GM12872 (cell line): ENCODE results near the gene RGS7.

Experiments
- TF ChIP-seq, protein P1 (sequence below): IDR thresholded peaks from 3 replicates; pipeline ENCODE4 v1.5.1; 2011; ENCODE audit warnings: low read depth, mild to moderate bottlenecking, low read length, moderate library complexity; ENCODE audit not compliant: insufficient read depth

Gene RGS7

DNA sequence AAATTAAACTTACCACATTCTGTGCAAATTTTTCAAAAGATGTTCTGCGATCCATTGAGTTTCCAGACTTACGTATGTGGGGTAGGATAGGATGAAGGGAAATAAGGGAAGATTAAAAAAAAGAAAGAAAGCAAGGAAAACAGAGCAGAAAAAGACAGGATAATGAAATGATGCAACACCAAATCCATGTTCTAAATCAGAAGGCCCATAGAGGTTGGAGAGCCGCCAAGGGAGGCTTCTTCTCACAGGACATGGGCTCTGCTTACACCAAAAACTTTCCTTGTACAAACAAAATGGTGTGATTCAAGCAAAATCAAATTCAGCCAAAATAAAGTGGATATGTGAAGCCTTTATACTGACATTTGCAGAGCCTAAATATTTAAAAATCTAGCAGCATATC is 555.6 kb downstream of the RGS7 start:
- TF ChIP-seq, protein P1, sequence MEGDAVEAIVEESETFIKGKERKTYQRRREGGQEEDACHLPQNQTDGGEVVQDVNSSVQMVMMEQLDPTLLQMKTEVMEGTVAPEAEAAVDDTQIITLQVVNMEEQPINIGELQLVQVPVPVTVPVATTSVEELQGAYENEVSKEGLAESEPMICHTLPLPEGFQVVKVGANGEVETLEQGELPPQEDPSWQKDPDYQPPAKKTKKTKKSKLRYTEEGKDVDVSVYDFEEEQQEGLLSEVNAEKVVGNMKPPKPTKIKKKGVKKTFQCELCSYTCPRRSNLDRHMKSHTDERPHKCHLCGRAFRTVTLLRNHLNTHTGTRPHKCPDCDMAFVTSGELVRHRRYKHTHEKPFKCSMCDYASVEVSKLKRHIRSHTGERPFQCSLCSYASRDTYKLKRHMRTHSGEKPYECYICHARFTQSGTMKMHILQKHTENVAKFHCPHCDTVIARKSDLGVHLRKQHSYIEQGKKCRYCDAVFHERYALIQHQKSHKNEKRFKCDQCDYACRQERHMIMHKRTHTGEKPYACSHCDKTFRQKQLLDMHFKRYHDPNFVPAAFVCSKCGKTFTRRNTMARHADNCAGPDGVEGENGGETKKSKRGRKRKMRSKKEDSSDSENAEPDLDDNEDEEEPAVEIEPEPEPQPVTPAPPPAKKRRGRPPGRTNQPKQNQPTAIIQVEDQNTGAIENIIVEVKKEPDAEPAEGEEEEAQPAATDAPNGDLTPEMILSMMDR, result no peak

DNA sequence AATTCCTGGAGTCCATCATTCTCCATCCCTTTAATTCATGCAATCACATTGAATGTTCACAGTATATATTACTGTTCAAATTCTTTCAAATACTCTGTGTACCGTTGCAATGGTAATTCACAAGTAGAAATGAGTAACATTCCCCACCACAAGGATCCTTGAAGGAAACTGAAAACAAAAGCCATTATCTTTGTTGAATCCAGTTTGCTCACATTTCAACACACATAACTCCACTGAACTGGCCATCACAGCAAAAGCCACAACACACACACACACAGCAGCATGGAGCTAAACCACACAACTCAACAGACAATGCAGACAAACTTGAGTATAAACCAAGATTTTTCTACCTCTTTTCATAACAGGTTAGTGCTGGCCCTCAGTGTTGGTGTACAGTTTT is 556.7 kb downstream of the RGS7 start:
- TF ChIP-seq, protein P1, result no peak

DNA sequence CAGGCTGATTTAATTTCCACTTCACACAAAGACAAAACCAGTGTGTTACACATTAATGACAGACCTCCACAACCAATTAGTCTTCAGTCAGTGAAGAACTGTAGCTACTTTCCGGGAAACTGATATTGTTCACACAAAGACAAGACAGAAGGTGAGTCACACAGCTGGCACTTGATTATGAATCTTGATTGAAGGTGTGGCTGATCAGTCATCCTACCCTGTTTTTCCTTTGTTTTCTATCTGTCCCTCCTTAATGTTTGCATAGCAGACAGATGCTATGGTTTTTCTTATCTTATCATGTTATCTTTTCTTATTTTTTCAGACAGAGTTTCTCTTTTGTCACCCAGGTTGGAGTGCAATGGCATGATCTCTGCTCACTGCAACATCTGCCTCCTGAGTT is 560.0 kb downstream of the RGS7 start:
- TF ChIP-seq, protein P1, result no peak

DNA sequence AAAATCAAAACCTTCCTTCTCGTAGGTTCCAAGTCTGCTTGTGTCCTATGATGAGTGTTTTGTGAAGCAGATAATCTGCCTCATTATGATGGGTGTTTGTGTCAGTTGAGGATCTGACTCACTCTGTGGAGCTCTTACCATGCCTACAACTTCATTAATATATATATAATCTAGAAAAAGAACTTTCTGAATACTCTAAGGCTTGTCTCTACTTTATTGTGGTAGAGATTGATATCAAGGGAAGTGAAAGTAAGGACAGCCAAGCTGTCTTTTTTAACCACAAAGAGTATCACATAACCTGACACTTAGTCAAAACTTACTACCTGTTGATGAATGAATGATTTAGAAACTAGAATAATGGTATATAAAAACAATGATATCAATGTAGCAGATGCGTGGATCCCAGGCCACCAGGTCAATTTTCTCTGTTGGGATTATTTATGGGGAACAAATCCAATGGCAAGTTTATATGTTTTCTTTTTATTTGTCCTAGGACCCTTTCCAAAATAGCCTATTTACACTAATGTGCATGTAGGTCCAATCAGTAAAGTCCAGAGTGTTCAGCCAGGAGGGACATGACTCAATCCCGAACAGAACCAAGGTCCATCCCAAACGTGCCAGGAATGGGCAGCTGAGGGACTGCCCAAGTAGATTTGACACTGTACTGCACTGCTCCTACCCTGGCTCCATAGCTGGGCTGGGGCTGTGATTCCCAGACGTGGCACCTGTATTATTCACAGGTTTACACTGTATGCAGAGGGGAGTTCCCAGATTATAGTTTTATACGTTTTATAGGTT is 562.8 kb downstream of the RGS7 start:
- TF ChIP-seq, protein P1, result no peak

DNA sequence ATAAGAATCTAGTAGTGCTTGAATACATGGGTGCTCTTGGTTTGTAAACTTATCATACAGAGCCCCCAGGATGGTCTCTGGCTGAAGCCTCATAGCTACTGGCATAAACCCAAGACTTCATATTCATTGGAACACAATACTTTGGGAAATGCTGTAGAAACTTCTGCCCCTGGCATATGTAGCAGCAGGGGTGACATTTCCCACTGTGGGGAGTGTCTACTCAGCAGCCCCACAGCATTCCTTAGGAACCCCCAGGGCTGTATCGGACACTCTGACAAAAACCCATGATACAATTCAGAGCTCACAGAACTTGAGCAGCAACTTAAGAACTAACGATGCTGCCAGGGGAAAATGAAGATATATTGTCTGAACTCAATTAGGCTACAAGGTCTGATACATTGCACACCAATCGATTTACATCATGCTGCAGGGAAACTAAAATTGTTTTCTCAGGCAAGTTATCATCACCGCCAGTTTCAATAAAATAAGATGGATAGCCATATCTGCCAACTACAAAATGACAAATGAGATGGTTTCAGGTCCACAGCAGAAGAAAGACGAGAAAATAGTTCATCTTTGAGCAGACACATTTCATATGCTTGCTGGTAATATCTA is 564.0 kb downstream of the RGS7 start:
- TF ChIP-seq, protein P1, result no peak

DNA sequence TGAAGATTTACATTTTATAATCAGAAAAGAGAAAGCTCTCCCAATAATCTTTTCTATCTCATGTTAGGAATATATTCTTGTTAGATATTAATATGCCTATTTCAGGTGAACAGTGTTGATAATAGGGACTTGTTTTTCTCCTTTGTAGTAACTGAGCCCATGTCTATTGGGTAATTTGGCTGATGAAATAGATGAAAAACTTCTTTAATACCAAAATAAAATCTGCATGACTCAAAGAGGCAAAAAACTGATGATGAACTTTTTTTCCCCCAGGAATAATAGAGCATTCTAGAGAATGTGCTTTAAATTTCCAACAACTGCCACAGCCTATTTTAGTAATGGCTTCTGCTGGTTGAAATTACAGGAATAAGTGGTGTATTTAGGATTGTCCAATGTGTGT is 566.1 kb downstream of the RGS7 start:
- TF ChIP-seq, protein P1, result no peak

DNA sequence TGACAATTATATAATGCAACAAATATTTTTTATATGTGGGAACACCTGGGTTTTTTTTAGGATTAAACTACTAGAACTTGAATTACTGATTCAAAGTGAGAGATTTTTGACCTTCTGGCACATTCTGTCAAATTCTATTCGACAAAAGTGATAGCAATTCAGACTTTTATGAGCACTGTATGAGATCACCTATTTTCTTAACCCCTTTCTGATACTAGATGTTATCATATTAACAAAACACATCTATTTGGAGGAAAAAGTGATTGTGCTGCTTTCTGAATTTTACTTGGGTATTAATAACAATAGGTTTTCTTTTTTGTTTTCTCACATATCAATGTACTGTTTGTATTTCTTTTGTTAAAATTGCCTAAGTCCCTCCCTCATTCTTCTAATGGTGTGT is 570.1 kb downstream of the RGS7 start:
- TF ChIP-seq, protein P1, result no peak
